OCI-LY3 (cell line): Measurements from ENCODE around the gene TMSB10.

Source experiments
- H2AFZ ChIP-seq: fragments of 200-600, 300-600 bp; shearing (Covaris generic); 2 replicates; pipeline ENCODE4 v1.6.0; 2014; ENCODE audit warnings: antibody characterized with exemption, low read depth, low read length
- H3K27ac ChIP-seq: fragments of 200-600, 300-600 bp; sonication (generic); 2 replicates; pipeline ENCODE4 v1.5.1; 2014; ENCODE audit warnings: mild to moderate bottlenecking, low read length, moderate library complexity, mixed read lengths
- H3K27me3 ChIP-seq: fragments of 200-600, 300-600 bp; sonication (generic); 2 replicates; pipeline ENCODE4 v1.6.1; 2014; ENCODE audit warnings: low read depth, low read length, mixed read lengths
- H3K36me3 ChIP-seq: fragments of 200-600, 300-600 bp; sonication (generic); replicated peaks from 2 replicates; pipeline ENCODE3; 2014; ENCODE audit warnings: low read depth, low read length, mixed read lengths
- H3K4me1 ChIP-seq: fragments of 300-600, 200-600 bp; sonication (generic); 2 replicates; pipeline ENCODE4 v1.6.1; 2014; ENCODE audit warnings: low read length, mixed read lengths
- H3K4me2 ChIP-seq: fragments of 200-600, 300-600 bp; sonication (generic); 2 replicates; pipeline ENCODE4 v1.6.1; 2014; ENCODE audit warnings: low read length, mixed read lengths
- H3K4me3 ChIP-seq: fragments of 300-600, 200-600 bp; sonication (generic); 2 replicates; pipeline ENCODE4 v1.5.1; 2014; ENCODE audit warnings: antibody characterized with exemption, mild to moderate bottlenecking, low read length, moderate library complexity
- H3K79me2 ChIP-seq: fragments of 300-600, 200-600 bp; shearing (Covaris generic); 2 replicates; pipeline ENCODE4 v1.6.1; 2014; ENCODE audit warnings: mild to moderate bottlenecking, low read length, mixed read lengths
- H3K9ac ChIP-seq: fragments of 300-600, 200-600 bp; shearing (Covaris generic); 2 replicates; pipeline ENCODE4 v1.6.0; 2014; ENCODE audit warnings: mild to moderate bottlenecking, low read length, moderate library complexity
- H3K9me3 ChIP-seq: fragments of 200-600, 300-600 bp; shearing (Covaris generic); 2 replicates; pipeline ENCODE4 v1.6.1; 2014; ENCODE audit warnings: low read length, mixed read lengths; ENCODE audit not compliant: insufficient read depth
- H4K20me1 ChIP-seq: fragments of 200-600, 300-600 bp; sonication (generic); 2 replicates; pipeline ENCODE4 v1.6.1; 2016; ENCODE audit warnings: low read length, mixed read lengths; ENCODE audit not compliant: insufficient read depth
- CTCF ChIP-seq: fragments of 200-600, 300-600 bp; sonication (generic); IDR thresholded peaks from 2 replicates; pipeline ENCODE4 v1.5.1; 2014; ENCODE audit warnings: antibody characterized with exemption, low read length, low read depth
- EZH2phosphoT487 ChIP-seq: fragments of 200-600 bp; shearing (Covaris generic); IDR thresholded peaks from 2 replicates; pipeline ENCODE4 v1.6.1; 2018; ENCODE audit warnings: antibody characterized with exemption, mixed run types, low read depth

Gene TMSB10

GRCh38 chr2:84880395-84880644 lies 25.1 kb upstream of the TMSB10 start:
- H2AFZ ChIP-seq, result peak overlapping the region; percentile 67
- peaks cover 4% of the 10 kb centered on the region; the same call in 1 of the 2 replicates for H4K20me1 ChIP-seq
- H3K9ac ChIP-seq, result peak overlapping the region; percentile 72
- H3K4me1 ChIP-seq, result peaks cover 16% of the 10 kb centered on the region
- H3K4me3 ChIP-seq, result peak overlapping the region; percentile 86
- TF ChIP-seq CTCF, result no peak
- no peak for TF ChIP-seq EZH2phosphoT487
- no peaks in the 10 kb centered on the region for H3K27me3 ChIP-seq
- peaks cover 4% of the 10 kb centered on the region; the same call in 1 of the 2 replicates for H3K79me2 ChIP-seq
- no peaks in the 10 kb centered on the region for H3K36me3 ChIP-seq
- H3K9me3 ChIP-seq, result no peaks in the 10 kb centered on the region
- H3K27ac ChIP-seq, result peak overlapping the region; percentile 67; the same call in 1 of the 2 replicates
- peak overlapping the region; percentile 90 for H3K4me2 ChIP-seq

GRCh38 chr2:84880645-84881521 lies 24.6 kb upstream of the TMSB10 start, which contains the start of gene TRABD2A:
TSS of gene TRABD2A (minus strand) at chr2:84881084. CDS start at chr2:84881039, 45 bp downstream.
- peak within 1 kb of the TSS; percentile 72 for H3K9ac ChIP-seq
- H3K9me3 ChIP-seq, result no peaks in the 10 kb centered on the region
- peaks cover 4% of the 10 kb centered on the region; the same call in 1 of the 2 replicates for H4K20me1 ChIP-seq
- peak within 1 kb of the TSS; percentile 67 for H3K27ac ChIP-seq
- peaks cover 4% of the 10 kb centered on the region; the same call in 1 of the 2 replicates for H3K79me2 ChIP-seq
- TF ChIP-seq EZH2phosphoT487 (no peak), CTCF (no peak)
- no peaks in the 10 kb centered on the region for H3K27me3 ChIP-seq
- H2AFZ ChIP-seq, result peak within 1 kb of the TSS; percentile 96
- H3K4me3 ChIP-seq, result peak within 1 kb of the TSS; percentile 86
- H3K4me2 ChIP-seq, result peak within 1 kb of the TSS; percentile 90
- H3K36me3 ChIP-seq, result no peaks in the 10 kb centered on the region
- H3K4me1 ChIP-seq, result peaks cover 16% of the 10 kb centered on the region

- Histone ChIP-seq H3K9me3 (no peaks in the 10 kb centered on the region), H2AFZ (peak overlapping the region; percentile 96), H3K36me3 (no peaks in the 10 kb centered on the region), H3K4me1 (peaks cover 19% of the 10 kb centered on the region), H3K79me2 (peaks cover 4% of the 10 kb centered on the region; the same call in 1 of the 2 replicates), H3K27ac (peak overlapping the region; percentile 67), H3K4me2 (peak overlapping the region; percentile 90), H4K20me1 (peaks cover 4% of the 10 kb centered on the region; the same call in 1 of the 2 replicates), H3K27me3 (no peaks in the 10 kb centered on the region), H3K4me3 (peak overlapping the region; percentile 86), H3K9ac (peak overlapping the region; percentile 72)
- TF ChIP-seq EZH2phosphoT487 (no peak), CTCF (peak; percentile 83)
Measured at GRCh38 chr2:84881581-84882413, 23.7 kb upstream of the TMSB10 start.

- Histone ChIP-seq H3K36me3 (no peaks in the 10 kb centered on the region), H3K9ac (peak overlapping the region; percentile 72), H2AFZ (peak overlapping the region; percentile 37), H3K9me3 (no peaks in the 10 kb centered on the region), H3K79me2 (peaks cover 4% of the 10 kb centered on the region; the same call in 1 of the 2 replicates), H3K27me3 (no peaks in the 10 kb centered on the region), H3K4me1 (peaks cover 19% of the 10 kb centered on the region), H3K27ac (no peak overlapping the region; the same call in 1 of the 2 replicates), H3K4me2 (peak overlapping the region; percentile 90), H3K4me3 (peak overlapping the region; percentile 86), H4K20me1 (peaks cover 4% of the 10 kb centered on the region; the same call in 1 of the 2 replicates)
- no peak for TF ChIP-seq EZH2phosphoT487
- no peak for TF ChIP-seq CTCF
Measured at GRCh38 chr2:84882414-84882738, 23.1 kb upstream of the TMSB10 start.
